IMR-90 (cell line): ENCODE data around the gene CTSH.

Experiments used
- CEBPB ChIP-seq: IDR thresholded peaks from 2 replicates; pipeline ENCODE4 v1.6.1; 2012; ENCODE audit warnings: low read depth, low read length, improper control_type of control experiment
- FOS ChIP-seq: fragments of 150-350 bp; IDR thresholded peaks from 2 replicates; pipeline ENCODE4 v1.6.1; 2016; ENCODE audit warnings: low read depth, low read length
- TF ChIP-seq, protein P1 (sequence below): conservative IDR thresholded peaks from 2 replicates; pipeline ENCODE4 v1.5.1; 2012; ENCODE audit warnings: mild to moderate bottlenecking, low read depth, low read length, improper control_type of control experiment

GRCh38 chr15:78987556-78988360, 42.9 kb upstream of the CTSH start:
- TF ChIP-seq, protein P1, sequence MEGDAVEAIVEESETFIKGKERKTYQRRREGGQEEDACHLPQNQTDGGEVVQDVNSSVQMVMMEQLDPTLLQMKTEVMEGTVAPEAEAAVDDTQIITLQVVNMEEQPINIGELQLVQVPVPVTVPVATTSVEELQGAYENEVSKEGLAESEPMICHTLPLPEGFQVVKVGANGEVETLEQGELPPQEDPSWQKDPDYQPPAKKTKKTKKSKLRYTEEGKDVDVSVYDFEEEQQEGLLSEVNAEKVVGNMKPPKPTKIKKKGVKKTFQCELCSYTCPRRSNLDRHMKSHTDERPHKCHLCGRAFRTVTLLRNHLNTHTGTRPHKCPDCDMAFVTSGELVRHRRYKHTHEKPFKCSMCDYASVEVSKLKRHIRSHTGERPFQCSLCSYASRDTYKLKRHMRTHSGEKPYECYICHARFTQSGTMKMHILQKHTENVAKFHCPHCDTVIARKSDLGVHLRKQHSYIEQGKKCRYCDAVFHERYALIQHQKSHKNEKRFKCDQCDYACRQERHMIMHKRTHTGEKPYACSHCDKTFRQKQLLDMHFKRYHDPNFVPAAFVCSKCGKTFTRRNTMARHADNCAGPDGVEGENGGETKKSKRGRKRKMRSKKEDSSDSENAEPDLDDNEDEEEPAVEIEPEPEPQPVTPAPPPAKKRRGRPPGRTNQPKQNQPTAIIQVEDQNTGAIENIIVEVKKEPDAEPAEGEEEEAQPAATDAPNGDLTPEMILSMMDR, result no peak
- TF ChIP-seq CEBPB (no peak), FOS (no peak)
